Adrenal gland (tissue), 12 donors: ENCODE results near the gene IPP. TPM values are rescaled to one million over a fixed set of nuclear protein-coding genes. Genes with fewer than 3 reads are reported as not detected.
"Not testable (repeated sequence)": the region's sequence is repeated elsewhere in the genome, so short reads cannot be mapped to it uniquely, and the experiment has no call there.

Experiments
- DNase-seq, 7 donors: peaks; one replicate each; pipeline ENCODE4 v3.0.0-alpha.2; 2019 to 2020
- H3K27ac ChIP-seq, 5 donors: fragments of 200-600 bp; sonication (generic) in 4 of 5; 1 replicate in 3 of 5; 2 replicates in 2 of 5; pipeline versions ENCODE4 v1.5.1 to v1.8.0; 2016 to 2020; ENCODE audit warnings: mild to moderate bottlenecking in 1 of 5
- H3K27me3 ChIP-seq: fragments of 200-600 bp; 2 replicates; pipeline ENCODE4 v1.8.0; 2021
- H3K36me3 ChIP-seq, 2 donors: fragments of 200-600 bp; replicated peaks in 1 of 2; 1 replicate in 1 of 2; 2 replicates in 1 of 2; pipeline versions ENCODE4 v1.5.1 to v1.8.0; 2018 to 2022
- H3K4me1 ChIP-seq, 2 donors: fragments of 200-600 bp; replicated peaks in 1 of 2; 1 replicate in 1 of 2; 2 replicates in 1 of 2; pipeline versions ENCODE4 v1.5.1 to v1.8.0; 2018 to 2021
- H3K4me3 ChIP-seq, 4 donors: fragments of 200-600 bp; sonication (generic) in 3 of 4; one replicate each; pipeline ENCODE4 v1.5.1; 2016 to 2018
- H3K9me3 ChIP-seq, 3 donors: fragments of 200-600 bp; sonication (generic) in 1 of 3; replicated peaks in 1 of 3; 1 replicate in 2 of 3; 2 replicates in 1 of 3; pipeline versions ENCODE4 v1.5.1 to v1.8.0; 2016 to 2021
- POLR2A ChIP-seq, 2 donors: fragments of 450-650 bp; IDR thresholded peaks; one replicate each; pipeline ENCODE4 v1.6.1; 2017; ENCODE audit warnings: antibody characterized with exemption in 2 of 2, mild to moderate bottlenecking in 2 of 2, moderate library complexity in 1 of 2
- WGBS, 4 donors: extraction: QIAGEN DNeasy Blood & Tissue Kit in 2 of 4; methylation state at CpG; one replicate each; pipeline versions ENCODE4 v1.1.5 to v1.1.7; 2013 to 2017; 5-methylcytosine and 5-hydroxymethylcytosine counted together
- intact Hi-C, 2 donors: fragments of 100-400 bp; cut with DNase I; formaldehyde crosslinking; loops; one replicate each; pipeline versions ENCODE4 v1.14.1 to v1.15.0; 2022 to 2023
- polyA plus RNA-seq, 3 donors: library from polyadenylated mRNA; stranded (reverse); fragments of 200-250 nt in 2 of 3; fragments of 350-450 nt in 1 of 3; fragmentation: Illumina TruSeq in 1 of 3; extraction: RNeasy Lipid Tissue Mini Kit (QIAGEN cat#74804) in 1 of 3; gene quantifications; one replicate each; pipeline ENCODE4 v1.2.3, GENCODE V29; 2013 to 2014
- total RNA-seq, 9 donors: library from RNA; depleted of rRNA in 4 of 9; stranded (reverse); fragments of >200 nt in 4 of 9; fragments of 120-200 nt in 1 of 9; fragmentation: NEBNext Ultra II Directional in 1 of 9; extraction: Animal tissue kit (Norgen Biotek cat#: 25700) in 1 of 9; gene quantifications; one replicate each; pipeline versions ENCODE4 v1.1.0 to v1.2.4, GENCODE V29; 2013 to 2023
- TF ChIP-seq, protein P1 (sequence below), 6 experiments: fragments of 450-650 bp in 4 of 6; fragments of 200-600 bp in 2 of 6; sonication (generic) in 1 of 6; IDR thresholded peaks; 1 replicate in 5 of 6; 2 replicates in 1 of 6; pipeline versions ENCODE4 v1.5.1 to v1.8.0; 2016 to 2021; ENCODE audit warnings: antibody characterized with exemption in 6 of 6, mild to moderate bottlenecking in 2 of 6, moderate library complexity in 1 of 6
- donor health status: healthy with polysubstance abuse.
- donor health status: Bipolar disorder and iron deficiency.
- donor health status: DM: yes; HTN: yes; CAD: no.
- donor health status: DM: no; HTN: no; CAD: no.
- donor health status: DM: no; HTN: no; CAD: no.
- donor health status: DM: yes; HTN: yes; CAD: no.

Gene IPP
- total and polyA plus RNA-seq, 12 donors: 2.8 to 23.9 (median 11.3) TPM

DNA sequence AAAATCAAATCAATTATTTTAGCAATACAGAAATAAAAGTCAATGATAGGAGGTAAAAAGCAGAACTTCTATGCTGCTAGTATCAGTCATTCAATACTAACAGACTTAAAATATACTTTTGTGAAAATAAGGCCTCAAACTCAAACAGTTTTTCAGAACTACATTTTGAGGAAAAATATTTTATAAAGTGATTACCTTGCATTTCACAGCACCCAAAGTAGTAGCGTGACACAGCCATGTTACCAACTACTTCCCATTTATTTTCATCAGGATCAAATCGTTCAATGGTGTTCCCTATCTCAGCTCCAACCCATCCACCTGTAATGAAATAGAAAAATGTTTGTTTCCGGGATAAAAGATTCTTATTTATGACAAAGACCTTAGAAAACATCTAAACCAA is 33.8 kb downstream of the IPP start:
- H3K27me3 ChIP-seq: no peaks in the 10 kb centered on the region
- TF ChIP-seq POLR2A (IDR thresholded peaks at IDR 0.05): no peak
- TF ChIP-seq, protein P1, sequence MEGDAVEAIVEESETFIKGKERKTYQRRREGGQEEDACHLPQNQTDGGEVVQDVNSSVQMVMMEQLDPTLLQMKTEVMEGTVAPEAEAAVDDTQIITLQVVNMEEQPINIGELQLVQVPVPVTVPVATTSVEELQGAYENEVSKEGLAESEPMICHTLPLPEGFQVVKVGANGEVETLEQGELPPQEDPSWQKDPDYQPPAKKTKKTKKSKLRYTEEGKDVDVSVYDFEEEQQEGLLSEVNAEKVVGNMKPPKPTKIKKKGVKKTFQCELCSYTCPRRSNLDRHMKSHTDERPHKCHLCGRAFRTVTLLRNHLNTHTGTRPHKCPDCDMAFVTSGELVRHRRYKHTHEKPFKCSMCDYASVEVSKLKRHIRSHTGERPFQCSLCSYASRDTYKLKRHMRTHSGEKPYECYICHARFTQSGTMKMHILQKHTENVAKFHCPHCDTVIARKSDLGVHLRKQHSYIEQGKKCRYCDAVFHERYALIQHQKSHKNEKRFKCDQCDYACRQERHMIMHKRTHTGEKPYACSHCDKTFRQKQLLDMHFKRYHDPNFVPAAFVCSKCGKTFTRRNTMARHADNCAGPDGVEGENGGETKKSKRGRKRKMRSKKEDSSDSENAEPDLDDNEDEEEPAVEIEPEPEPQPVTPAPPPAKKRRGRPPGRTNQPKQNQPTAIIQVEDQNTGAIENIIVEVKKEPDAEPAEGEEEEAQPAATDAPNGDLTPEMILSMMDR (IDR thresholded peaks at IDR 0.05): no peak
- DNase-seq: no peak
- peaks cover 0 to 4% of the 10 kb centered on the region in 2 donors for H3K36me3 ChIP-seq
- H3K27ac ChIP-seq: no peak overlapping the region
- no peak overlapping the region for H3K4me3 ChIP-seq
- H3K9me3 ChIP-seq: no peaks in the 10 kb centered on the region
- H3K4me1 ChIP-seq: no peaks in the 10 kb centered on the region
- intact Hi-C loops: no loop called here
- 86 to 92% (median 88%) methylated on average over 3 of the region's 3 CpGs for WGBS, 4 donors

DNA sequence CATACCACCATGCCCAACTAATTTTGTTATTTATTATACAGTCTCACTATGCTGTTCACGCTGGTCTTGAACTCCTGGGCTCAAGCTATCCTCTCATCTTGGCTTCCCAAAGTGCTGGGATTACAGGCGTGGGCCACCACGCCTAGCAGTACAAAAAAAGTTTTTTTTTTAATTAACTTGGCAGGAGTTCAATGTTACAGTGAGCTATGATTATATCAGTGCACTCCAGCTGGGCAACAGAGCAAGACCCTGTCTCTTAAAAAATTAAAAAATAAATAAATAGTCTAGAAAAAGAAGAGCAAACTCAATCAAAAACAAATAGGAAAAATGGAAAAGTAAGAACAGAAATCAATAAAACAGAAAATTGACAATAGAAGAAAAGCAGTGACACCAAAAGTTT is 36.7 kb downstream of the IPP start:
- DNase-seq: no peak
- Histone ChIP-seq H3K9me3 (no peaks in the 10 kb centered on the region), H3K36me3 (peaks cover 0 to 4% of the 10 kb centered on the region in 2 donors), H3K27ac (no peak overlapping the region), H3K4me3 (no peak overlapping the region), H3K4me1 (no peaks in the 10 kb centered on the region), H3K27me3 (no peaks in the 10 kb centered on the region)
- WGBS, 4 donors: 91 to 99% (median 96%) methylated on average over 3 of the region's 3 CpGs
- no peak for TF ChIP-seq POLR2A (IDR thresholded peaks at IDR 0.05)
- TF ChIP-seq, protein P1 (IDR thresholded peaks at IDR 0.05): no peak
- intact Hi-C loops: no loop called here

DNA sequence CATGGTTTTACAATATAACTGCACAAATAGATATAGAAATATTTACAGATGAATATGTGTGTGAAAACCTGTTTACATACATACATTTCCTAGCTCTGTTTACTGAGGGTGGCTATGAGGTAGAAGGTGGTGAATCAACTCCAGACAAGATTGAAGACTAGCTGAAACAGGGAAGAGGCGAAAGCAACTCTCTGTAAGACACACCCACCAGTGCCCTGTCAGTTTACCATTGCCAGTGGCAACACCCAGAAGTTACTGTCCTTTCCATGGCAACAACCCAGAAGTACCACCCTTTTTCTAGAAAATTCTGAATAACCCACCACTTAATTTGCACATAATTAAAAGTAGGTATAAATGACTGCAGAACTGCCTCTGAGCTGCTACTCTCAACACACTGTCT is 45.8 kb downstream of the IPP start:
- Histone ChIP-seq H3K27me3 (no peaks in the 10 kb centered on the region), H3K36me3 (no peaks in the 10 kb centered on the region), H3K9me3 (no peaks in the 10 kb centered on the region), H3K4me1 (no peaks in the 10 kb centered on the region), H3K27ac (no peak overlapping the region), H3K4me3 (no peak overlapping the region)
- DNase-seq: no peak
- intact Hi-C loops: loop anchor here in 1 of 2 donors (10.0 kb wide), 1 partner anchor 140 kb away; no protein-coding TSS in a partner anchor
- TF ChIP-seq, protein P1 (IDR thresholded peaks at IDR 0.05): no peak
- TF ChIP-seq POLR2A (IDR thresholded peaks at IDR 0.05): no peak
- 95 to 100% (median 98%) methylated on average over 1 of the region's 1 CpG for WGBS, 4 donors

DNA sequence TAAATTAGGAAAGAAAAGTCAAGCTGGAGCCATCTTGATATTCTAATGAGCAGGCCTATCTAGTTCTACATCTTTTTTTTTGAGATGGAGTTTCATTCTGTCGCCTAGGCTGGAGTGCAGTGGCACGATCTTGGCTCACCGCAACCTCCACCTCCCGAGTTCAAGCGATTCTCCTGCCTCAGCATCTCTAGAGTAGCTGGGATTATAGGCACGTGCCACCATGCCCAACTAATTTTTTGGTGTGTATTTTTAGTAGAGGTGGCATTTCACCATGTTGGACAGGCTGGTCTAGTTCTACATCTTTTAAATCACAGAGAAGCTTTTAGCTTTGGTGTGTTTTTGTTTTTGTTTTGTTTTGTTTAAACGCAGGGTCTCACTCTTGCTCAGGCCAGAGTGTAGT is 55.6 kb downstream of the IPP start:
- intact Hi-C loops: no loop called here
- Histone ChIP-seq H3K36me3 (peaks cover 0 to 28% of the 10 kb centered on the region in 2 donors), H3K27me3 (no peaks in the 10 kb centered on the region), H3K4me3 (no peak overlapping the region), H3K27ac (no peak overlapping the region), H3K4me1 (no peaks in the 10 kb centered on the region), H3K9me3 (no peaks in the 10 kb centered on the region)
- TF ChIP-seq, protein P1 (IDR thresholded peaks at IDR 0.05): no peak
- TF ChIP-seq POLR2A (IDR thresholded peaks at IDR 0.05): no peak
- WGBS, 4 donors: 89 to 93% (median 91%) methylated on average over 7 of the region's 7 CpGs
- DNase-seq: no peak

DNA sequence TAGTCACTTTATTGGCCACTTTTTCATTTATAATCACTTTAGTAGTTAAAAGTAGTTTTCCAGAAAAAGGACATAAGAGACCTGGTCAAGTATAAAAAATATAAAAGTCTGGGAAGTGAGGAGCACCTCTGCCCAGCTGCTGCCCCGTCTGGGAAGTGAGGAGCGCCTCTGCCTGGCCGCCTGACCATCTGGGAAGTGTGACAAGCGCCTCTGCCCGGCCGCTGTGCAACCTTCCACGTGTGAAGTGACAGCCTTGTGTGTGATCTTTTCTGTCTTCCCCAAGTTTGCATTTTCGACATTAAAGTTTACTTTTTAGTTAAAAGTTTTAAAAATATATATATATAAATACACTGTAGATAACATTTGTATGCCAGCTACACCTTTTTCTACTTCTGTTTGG is 56.6 kb downstream of the IPP start:
- DNase-seq, H3K27me3 ChIP-seq, H3K9me3 ChIP-seq, H3K4me3 ChIP-seq, intact Hi-C loops, H3K27ac ChIP-seq, H3K4me1 ChIP-seq: not testable (repeated sequence)
- 79 to 88% (median 84%) methylated on average over 8 of the region's 8 CpGs for WGBS, 4 donors
- H3K36me3 ChIP-seq: peaks cover 0 to 28% of the 10 kb centered on the region in 2 donors
